K562 (cell line): Measurements from ENCODE around the gene ST6GAL1. TPM values are rescaled to one million over a fixed set of nuclear protein-coding genes. Genes with fewer than 3 reads are reported as not detected.
A peak's percentile ranks its signal among the peaks of the same experiment; 100 is the strongest.

Source experiments
- ATAC-seq: fragments of 200-7000 bp; cut with Tn5 transposase; 3 replicates; pipeline ENCODE4 v1.9.1; 2020; ENCODE audit warnings: moderate library complexity
- BruUV-seq: library from RNA; stranded (reverse); fragments of 400-500 nt; replicated peaks from 2 replicates; lab custom pipeline; 2021; lab: Mats Ljungman, UMichigan
- CTCF ChIA-PET: fragments of 300-600 bp; formaldehyde crosslinking; extraction: SDS; loops from one replicate; lab custom pipeline; 2021; ENCODE audit warnings: low intra/inter-chr PET ratio; lab: Yijun Ruan, JAX
- POLR2A ChIA-PET: fragments of 300-600, 350-650 bp; sonication (Branson Sonifier 250); formaldehyde crosslinking; extraction: SDS; loops from one replicate; lab custom pipeline; 2021; ENCODE audit warnings: antibody characterized with exemption, inconsistent platforms; lab: Yijun Ruan, JAX
- DNase-seq, 4 experiments: peaks; one replicate each; pipeline versions ENCODE4 v3.0.0 to v3.0.0-alpha.2; 2011 to 2018; ENCODE audit warnings: low spot score in 3 of 4, mixed read lengths in 3 of 4; ENCODE audit errors: extremely low read depth in 1 of 4
- FAIRE-seq: peaks from 2 replicates; lab custom pipeline; 2011; peaks lifted over from hg19 to GRCh38; lab: Jason Lieb, UNC
- H2AFZ ChIP-seq: 2 replicates; pipeline ENCODE4 v1.6.0; 2011; ENCODE audit warnings: low read depth, low read length, control low read depth, inconsistent platforms
- H3K27ac ChIP-seq: fragments of 200-600 bp; 3 replicates; pipeline ENCODE4 v1.8.0; 2011; ENCODE audit warnings: low read depth, mild to moderate bottlenecking, control low read depth, inconsistent platforms, low read length, moderate library complexity, mixed read lengths; ENCODE audit errors: extremely low read depth
- H3K27me3 ChIP-seq, 2 experiments: fragments of 300-600 bp in 1 of 2; 2 replicates in 1 of 2; 3 replicates in 1 of 2; pipeline versions ENCODE4 v1.6.0 to v1.8.0; 2011; ENCODE audit warnings: inconsistent platforms in 2 of 2, low read length in 2 of 2, mild to moderate bottlenecking in 1 of 2, mixed read lengths in 1 of 2, moderate library complexity in 1 of 2; ENCODE audit not compliant: control insufficient read depth in 2 of 2, insufficient read depth in 2 of 2
- H3K36me3 ChIP-seq: fragments of 300-600 bp; 3 replicates; pipeline ENCODE4 v1.8.0; 2011; ENCODE audit warnings: mild to moderate bottlenecking, low read length, inconsistent platforms; ENCODE audit not compliant: control insufficient read depth, insufficient read depth
- H3K4me1 ChIP-seq, 2 experiments: fragments of 200-600 bp in 1 of 2; replicated peaks in 1 of 2; 2 replicates in 1 of 2; 3 replicates in 1 of 2; pipeline versions ENCODE4 v1.5.1 to v1.8.0; 2011; ENCODE audit warnings: inconsistent platforms in 2 of 2, low read length in 2 of 2, mild to moderate bottlenecking in 1 of 2, mixed read lengths in 1 of 2, moderate library complexity in 1 of 2; ENCODE audit not compliant: control insufficient read depth in 2 of 2, insufficient read depth in 2 of 2
- H3K4me2 ChIP-seq: 2 replicates; pipeline ENCODE4 v1.6.1; 2011; ENCODE audit warnings: low read length, control low read depth, inconsistent platforms, mixed read lengths; ENCODE audit not compliant: insufficient read depth
- H3K4me3 ChIP-seq: fragments of 200-600 bp; sonication (generic), shearing (Covaris generic); 2 replicates; pipeline ENCODE4 v1.5.1; 2016; ENCODE audit warnings: control low read depth, inconsistent platforms
- H3K79me2 ChIP-seq: fragments of 200-600 bp; 3 replicates; pipeline ENCODE4 v1.8.0; 2011; ENCODE audit warnings: low read length, inconsistent platforms; ENCODE audit not compliant: control insufficient read depth, insufficient read depth
- H3K9ac ChIP-seq, 2 experiments: 2 replicates each; pipeline versions ENCODE4 v1.6.0 to v1.6.1; 2011; ENCODE audit warnings: low read depth in 2 of 2, low read length in 2 of 2, control low read depth in 1 of 2, inconsistent platforms in 1 of 2, mild to moderate bottlenecking in 1 of 2, mixed read lengths in 1 of 2; ENCODE audit not compliant: insufficient read depth in 1 of 2
- H3K9me1 ChIP-seq: one replicate; pipeline ENCODE4 v1.6.0; 2011; ENCODE audit warnings: inconsistent platforms, mild to moderate bottlenecking, low read length, moderate library complexity; ENCODE audit not compliant: control insufficient read depth, insufficient read depth
- H3K9me3 ChIP-seq: replicated peaks from 2 replicates; pipeline ENCODE4 v1.5.1; 2011; ENCODE audit warnings: low read depth, low read length, inconsistent platforms; ENCODE audit not compliant: control insufficient read depth, insufficient read depth
- H4K20me1 ChIP-seq: replicated peaks from 2 replicates; pipeline ENCODE4 v1.6.1; 2011; ENCODE audit warnings: low read length, inconsistent platforms, mixed read lengths; ENCODE audit not compliant: control insufficient read depth, insufficient read depth
- ATF1 ChIP-seq, 2 experiments: fragments of 450-650 bp in 1 of 2; IDR thresholded peaks; 2 replicates each; pipeline ENCODE4 v1.6.1; 2016; ENCODE audit warnings: missing compliant biosample characterization in 1 of 2, missing genetic modification characterization in 1 of 2
- ELF4 ChIP-seq: fragments of 450-650 bp; formaldehyde crosslinking; IDR thresholded peaks from 2 replicates; pipeline ENCODE4 v1.4.0; 2022; ENCODE audit warnings: missing genetic modification characterization
- HOXB6 ChIP-seq: fragments of 250-450 bp; sonication (Bioruptor Pico); IDR thresholded peaks from 2 replicates; pipeline ENCODE4 v1.5.1; 2022; ENCODE audit warnings: mild to moderate bottlenecking, borderline replicate concordance
- L3MBTL2 ChIP-seq: fragments of 450-650 bp; IDR thresholded peaks from 2 replicates; pipeline ENCODE4 v1.6.1; 2016; ENCODE audit warnings: mild to moderate bottlenecking, moderate library complexity
- MTA2 ChIP-seq: fragments of 450-650 bp; IDR thresholded peaks from 2 replicates; pipeline ENCODE4 v1.6.1; 2016; ENCODE audit warnings: low read depth
- MTA3 ChIP-seq: fragments of 450-650 bp; formaldehyde crosslinking; IDR thresholded peaks from 2 replicates; pipeline ENCODE4 v1.6.1; 2017; ENCODE audit warnings: mild to moderate bottlenecking, borderline replicate concordance
- PTTG1 ChIP-seq: fragments of 450-650 bp; IDR thresholded peaks from 2 replicates; pipeline ENCODE4 v1.6.1; 2016; ENCODE audit warnings: low read depth, mild to moderate bottlenecking, missing genetic modification characterization, missing compliant biosample characterization
- ZBTB9 ChIP-seq: fragments of 450-650 bp; formaldehyde crosslinking; IDR thresholded peaks from 2 replicates; pipeline ENCODE4 v1.4.0; 2020; ENCODE audit warnings: mild to moderate bottlenecking, moderate library complexity
- ZNF274 ChIP-seq: IDR thresholded peaks from 2 replicates; pipeline ENCODE4 v1.6.1; 2011; ENCODE audit warnings: low read depth, mild to moderate bottlenecking, low read length, moderate library complexity, borderline replicate concordance
- ZNF324 ChIP-seq: fragments of 250-450 bp; sonication (Bioruptor Pico); IDR thresholded peaks from 2 replicates; pipeline ENCODE4 v1.4.0; 2020; ENCODE audit warnings: mild to moderate bottlenecking
- WGBS: fragments of 100-300 bp; shearing (Covaris generic); methylation state at CpG from one replicate; pipeline ENCODE4 v1.1.6; 2016; ENCODE audit warnings: low coverage, mixed read lengths; ENCODE audit not compliant: insufficient coverage; ENCODE audit errors: missing lambda C conversion rate; 5-methylcytosine and 5-hydroxymethylcytosine counted together
- in situ Hi-C: fragments of 300-500 bp; cut with MboI; formaldehyde crosslinking; loops from 4 replicates; pipeline ENCODE4 v1.15.0; 2018; ENCODE audit warnings: inconsistent platforms, mixed read lengths
- intact Hi-C: fragments of 100-400 bp; cut with micrococcal nuclease; formaldehyde crosslinking; loops from 2 replicates; pipeline ENCODE4 v1.14.2; 2022
- polyA plus RNA-seq, 8 experiments: library from polyadenylated mRNA; depleted of rRNA in 4 of 8; stranded (reverse) in 5 of 8; unstranded in 3 of 8; fragments of >200 nt; fragmentation: Nextera tagmentation in 2 of 8; fragmentation: Illumina TruSeq in 1 of 8; extraction: Ambion mirVana in 2 of 8; extraction: Trizol in 1 of 8; gene quantifications; 2 replicates each; pipeline versions ENCODE4 v1.2.1 to v1.2.3, GENCODE V29; 2011 to 2014; ENCODE audit warnings: inconsistent platforms in 1 of 8, missing spikeins in 1 of 8
- total RNA-seq, 7 experiments: library from RNA; depleted of rRNA in 6 of 7; stranded (reverse); fragments of >200 nt in 6 of 7; fragmentation: Illumina TruSeq in 2 of 7; extraction: Trizol in 2 of 7; gene quantifications; 2 replicates each; pipeline versions ENCODE4 v1.2.1 to v1.2.3, GENCODE V29; 2011 to 2021; ENCODE audit warnings: low replicate concordance in 1 of 7

ST6GAL1 gene
- total and polyA plus RNA-seq, 9 of the 15 experiments (the other 6 are each of a cell fraction or from before 2014, with no cell fraction given) = 31.9 to 145 (median 71.0) TPM

- TF ChIP-seq ZNF274 (no peak), L3MBTL2 (peak; percentile 18; the same call in 1 of the 2 replicates), ELF4 (CRISPR knock-in tag) (no peak), ZBTB9 (CRISPR knock-in tag) (peak; percentile 63; the same call in 1 of the 2 replicates)
These were observed 111.3 kb downstream of the ST6GAL1 start (continued) for GRCh38 chr3:187041362-187042307.

GRCh38 chr3:187042346-187042745, 112.0 kb downstream of the ST6GAL1 start:
- Histone ChIP-seq H4K20me1 (no peaks in the 10 kb centered on the region), H3K9me3 (no peaks in the 10 kb centered on the region), H3K27ac (peak overlapping the region; percentile 76), H3K4me1 (peaks cover 18 to 31% of the 10 kb centered on the region in 2 experiments), H3K9me1 (no peaks in the 10 kb centered on the region), H3K36me3 (peaks cover 74% of the 10 kb centered on the region), H2AFZ (no peak overlapping the region), H3K4me3 (no peak overlapping the region), H3K27me3 (no peaks in the 10 kb centered on the region), H3K79me2 (peaks cover 21% of the 10 kb centered on the region), H3K4me2 (no peak overlapping the region), H3K9ac (0 out of 4 replicates have a peak overlapping the region, but pooled peaks of 1 of the 2 experiments have one; percentile 7)
- DNase-seq (no peak), ATAC-seq (no peak), FAIRE-seq (no peak)
- in situ Hi-C loops = no loop called here
- WGBS = 90% methylated on average over 5 of the region's 5 CpGs
- ChIA-PET POLR2A (no interaction called here), CTCF (no interaction called here)
- BruUV-seq = no TSS peak
- intact Hi-C loops = loop anchor here (5.0 kb wide), 1 partner anchor 45 kb away; no protein-coding TSS in a partner anchor
- TF ChIP-seq HOXB6 (CRISPR knock-in tag) (no peak), ATF1 (CRISPR knock-in tag; IDR thresholded peaks at IDR 0.05) (no peak), ATF1 (tag; IDR thresholded peaks at IDR 0.05) (no peak), PTTG1 (no peak), MTA3 (no peak), ZNF324 (no peak), MTA2 (no peak)
